Daoy (cell line): Measurements from ENCODE around the gene TCF7. TPM values are rescaled to one million over a fixed set of nuclear protein-coding genes. Genes with fewer than 3 reads are reported as not detected.
A peak's percentile ranks its signal among the peaks of the same experiment; 100 is the strongest.

Experiments
- DNase-seq: peaks from one replicate; pipeline ENCODE4 v3.0.0-alpha.2; 2015; ENCODE audit warnings: low read depth
- total RNA-seq: library from RNA; depleted of rRNA; stranded (reverse); fragments of >200 nt; shearing (Covaris generic); gene quantifications from 2 replicates; pipeline ENCODE4 v1.2.3, GENCODE V29; 2014; rRNA removed

TCF7 gene
- total RNA-seq = 4.1 and 4.3 TPM in 2 replicates

- DNase-seq = peak; percentile 89
These were observed at the start of gene TCF7 for GRCh38 chr5:134113902-134114875. Gene TCF7 (plus strand): TSS chr5:134114681. CDS start chr5:134114907, 226 bp downstream.

DNA sequence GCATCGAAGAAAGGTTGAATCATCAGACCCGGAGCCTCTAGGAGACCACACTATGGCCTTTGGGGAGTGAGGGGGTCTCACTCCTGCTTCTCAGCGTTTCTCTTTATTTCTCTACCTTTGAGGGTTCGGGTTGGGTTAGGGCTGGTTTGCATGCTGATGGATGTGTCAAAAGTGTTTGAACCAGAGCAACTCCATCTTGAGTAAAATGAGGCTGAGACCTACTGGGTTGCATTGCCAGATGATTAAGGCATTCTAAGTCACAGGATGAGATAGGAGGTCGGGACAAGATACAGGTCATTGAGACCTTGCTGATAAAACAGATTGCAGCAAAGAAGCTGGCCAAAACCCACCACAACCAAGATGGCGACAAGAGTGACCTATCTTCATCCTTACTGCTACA is 44.9 kb upstream of the TCF7 start:
- no peak for DNase-seq

DNA sequence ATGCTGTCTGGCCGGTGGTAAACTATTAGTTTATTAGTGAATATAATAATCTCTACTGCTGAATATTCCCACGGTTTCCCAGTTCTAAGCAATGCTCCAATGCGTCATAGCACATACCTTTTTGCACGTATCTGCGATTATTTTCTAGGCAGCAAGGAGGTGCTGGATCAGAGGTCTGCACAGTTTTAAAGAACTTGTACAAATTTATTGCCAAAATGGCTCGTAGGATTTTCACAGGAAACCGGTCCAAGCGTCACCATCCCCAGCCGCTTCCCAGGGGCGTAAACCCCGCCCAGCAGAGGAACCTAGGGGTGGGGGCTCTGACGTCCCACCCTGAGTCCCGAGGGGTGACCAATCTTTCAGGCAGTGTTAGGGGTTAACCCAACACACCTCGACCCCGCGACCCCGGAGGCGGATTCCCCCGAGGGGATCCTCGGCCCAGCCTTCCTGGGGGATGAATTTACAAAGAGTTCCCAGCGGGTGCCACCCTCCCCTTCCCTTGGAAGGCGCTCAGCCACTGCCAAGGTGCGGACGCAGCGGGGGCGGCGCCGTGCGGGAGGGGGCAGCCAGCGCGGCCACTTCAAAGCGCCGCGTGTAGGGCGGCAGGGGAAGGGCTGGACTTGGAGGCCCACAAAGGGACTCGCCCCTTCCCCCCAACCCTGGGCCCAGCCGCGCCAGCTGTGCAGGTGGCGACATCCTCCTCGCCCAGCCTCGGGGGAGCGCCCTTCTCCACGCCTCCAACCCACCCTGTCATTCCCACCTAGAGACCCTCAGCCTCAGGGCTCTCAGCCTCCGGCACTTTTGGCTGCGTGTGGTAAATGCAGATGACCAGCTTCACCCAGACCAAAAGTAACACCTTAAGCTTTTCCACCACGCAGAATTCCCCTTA is 43.5 kb upstream of the TCF7 start:
- DNase-seq = no peak

- DNase-seq = no peak
These were observed 42.8 kb upstream of the TCF7 start for GRCh38 chr5:134071614-134072207.

DNA sequence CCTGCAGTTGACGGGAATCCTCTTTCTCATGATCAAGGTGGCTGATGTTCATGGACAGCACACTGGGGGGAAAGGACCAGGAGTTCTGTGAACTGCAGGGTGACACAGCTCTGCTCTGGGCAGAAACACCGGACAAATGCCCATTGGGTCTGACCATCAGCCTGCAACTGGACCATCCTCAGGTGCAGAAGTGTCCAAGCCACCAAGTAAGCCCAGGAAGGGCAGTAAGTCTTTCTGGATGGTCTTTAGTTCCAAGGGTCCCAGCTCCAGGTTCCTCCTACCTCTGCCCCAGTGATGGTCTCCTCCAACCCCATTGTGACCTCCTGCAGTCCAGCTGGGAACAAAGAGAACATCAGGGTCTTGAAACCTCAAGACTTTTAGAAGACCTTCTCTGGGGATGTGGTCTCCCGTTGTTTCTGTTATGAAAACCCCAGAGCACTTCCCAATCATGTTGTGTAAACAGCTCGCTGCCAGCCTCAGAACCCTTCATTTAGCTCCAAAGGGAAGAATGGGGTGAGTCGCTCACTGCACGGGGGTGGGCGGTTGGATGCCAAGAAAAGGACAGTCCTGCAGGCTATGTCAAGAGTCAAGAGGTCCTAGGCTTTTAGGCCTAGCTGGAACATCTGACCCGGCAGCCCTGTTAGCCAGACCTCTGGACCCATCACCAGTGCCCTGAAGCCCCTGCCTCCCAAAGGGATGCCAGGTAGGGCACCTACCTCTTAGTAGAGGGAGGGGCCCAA is 41.8 kb upstream of the TCF7 start:
- DNase-seq = no peak

DNA sequence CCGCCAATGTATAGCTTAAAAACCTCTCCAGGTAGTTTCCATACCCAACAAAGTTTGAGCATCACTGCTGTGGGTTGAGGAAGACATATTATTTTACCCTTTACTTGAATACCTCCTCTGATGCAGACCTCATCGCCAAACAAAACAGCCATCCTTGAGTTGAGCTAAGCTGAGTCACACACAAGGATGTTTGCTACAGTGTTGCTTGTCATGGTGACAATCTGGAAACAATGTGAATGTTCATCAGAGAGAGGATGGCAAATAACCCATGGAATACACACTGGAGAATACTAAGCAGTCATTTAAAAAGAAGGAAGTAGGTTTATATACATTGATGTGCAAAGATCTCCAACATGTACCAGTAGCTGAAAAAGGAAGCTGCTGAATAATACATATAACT is 41.1 kb upstream of the TCF7 start:
- no peak for DNase-seq

DNA sequence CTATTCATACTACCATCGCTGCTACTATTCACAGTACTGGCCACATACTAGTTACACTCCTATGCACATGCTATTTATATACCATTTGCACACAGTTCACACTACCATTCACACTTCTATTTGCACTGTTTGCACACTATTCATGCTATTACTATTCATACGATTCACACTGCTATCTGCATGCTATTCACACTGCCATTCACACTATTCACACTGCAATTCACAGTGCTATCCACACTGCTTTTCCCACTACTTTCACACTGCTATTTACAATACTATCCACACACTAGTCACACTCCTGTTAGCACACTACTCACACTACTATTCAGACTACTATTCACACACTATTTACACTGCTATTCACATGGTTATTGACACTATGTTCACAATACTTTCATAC is 39.4 kb upstream of the TCF7 start:
- no peak for DNase-seq

DNA sequence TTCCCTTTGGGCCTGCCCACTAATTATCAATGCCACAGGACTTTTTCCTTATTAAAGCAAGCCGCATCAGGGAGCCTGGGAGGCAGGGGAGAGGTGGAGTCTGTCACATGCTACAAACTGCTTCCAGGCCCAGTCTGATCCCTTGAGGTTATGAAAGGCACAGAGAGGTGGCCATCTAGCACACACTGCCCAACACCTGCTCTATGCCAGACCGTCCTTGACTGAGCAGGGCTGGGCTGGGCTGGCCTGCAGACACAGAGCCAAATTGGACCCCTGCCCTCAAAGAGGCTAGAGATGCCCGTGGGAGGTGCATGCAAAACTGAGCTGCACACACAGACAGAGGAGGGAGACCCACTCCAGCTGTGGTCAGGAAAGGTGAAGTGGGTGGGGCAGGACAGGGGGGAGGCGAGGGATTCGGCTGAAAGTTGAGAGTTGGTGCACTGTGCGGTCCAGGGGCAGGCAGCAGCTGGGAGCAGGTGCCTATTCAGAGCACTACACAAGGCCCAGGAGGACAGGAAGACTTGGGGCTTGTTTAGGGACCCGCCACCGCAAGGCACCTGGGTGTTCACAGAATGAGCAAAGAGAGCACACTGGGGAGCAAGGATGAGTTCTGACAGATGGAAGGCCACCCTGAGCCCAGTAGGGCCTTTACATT is 36.4 kb upstream of the TCF7 start:
- DNase-seq = no peak

GRCh38 chr5:134079748-134080581 is 34.5 kb upstream of the TCF7 start:
- DNase-seq = no peak

DNA sequence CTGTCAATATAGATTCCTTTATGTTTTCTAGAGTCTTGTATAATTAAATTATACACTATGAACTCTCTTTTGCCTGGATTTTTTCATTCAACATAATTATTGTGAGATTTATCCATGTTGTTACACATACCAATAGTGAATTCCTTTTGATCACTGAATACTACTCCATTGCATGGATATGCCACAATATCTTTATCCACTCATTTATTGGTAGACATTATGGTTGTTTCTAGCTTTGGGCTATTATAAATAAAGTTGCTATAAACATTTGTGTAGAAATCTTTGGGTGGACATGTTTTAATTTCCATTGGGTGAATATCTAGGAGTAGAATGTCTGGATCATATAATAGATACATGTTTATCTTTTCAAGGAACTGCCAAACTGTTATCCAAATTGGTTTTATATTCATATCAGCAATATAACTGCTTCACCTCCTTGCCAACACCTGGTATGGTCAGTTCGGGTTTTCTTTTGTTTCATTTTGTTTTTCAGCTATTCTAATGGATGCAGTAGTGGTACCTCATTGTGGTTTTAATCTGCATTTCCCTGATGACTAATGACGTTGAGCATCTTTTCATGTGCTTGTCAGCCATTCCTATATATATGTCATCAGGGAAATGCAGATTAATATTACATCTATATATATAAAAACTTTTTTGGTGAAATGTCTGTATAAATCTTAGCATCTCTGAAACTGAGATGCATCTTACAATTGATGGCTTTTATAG is 32.1 kb upstream of the TCF7 start:
- no peak for DNase-seq

- DNase-seq = no peak
These were observed 31.0 kb upstream of the TCF7 start for GRCh38 chr5:134083517-134083916.

- DNase-seq = no peak
These were observed 30.4 kb upstream of the TCF7 start for GRCh38 chr5:134084022-134084565.

GRCh38 chr5:134084570-134084969 is 29.9 kb upstream of the TCF7 start:
- no peak for DNase-seq

- no peak for DNase-seq
These were observed 29.1 kb upstream of the TCF7 start for GRCh38 chr5:134085411-134085810.

- no peak for DNase-seq
These were observed 28.1 kb upstream of the TCF7 start for GRCh38 chr5:134086225-134086942.

DNA sequence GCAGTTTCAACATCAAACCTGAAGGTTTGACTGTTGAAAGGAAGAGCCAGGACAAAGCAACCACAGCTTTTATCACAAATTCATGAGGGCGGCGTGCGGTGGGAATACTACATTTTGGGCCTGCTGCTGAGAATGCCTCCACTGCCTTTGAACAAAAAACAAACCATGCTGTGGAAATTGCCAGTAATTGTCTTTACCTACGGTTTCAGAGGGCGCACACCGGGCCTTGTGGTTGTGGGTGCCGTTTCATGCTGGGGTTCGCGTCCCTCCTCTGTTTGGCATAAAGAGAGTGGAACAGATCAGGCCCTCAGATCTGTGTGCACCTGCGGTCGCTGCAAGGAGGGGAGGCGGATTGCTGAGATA is 27.6 kb upstream of the TCF7 start:
- DNase-seq = no peak

DNA sequence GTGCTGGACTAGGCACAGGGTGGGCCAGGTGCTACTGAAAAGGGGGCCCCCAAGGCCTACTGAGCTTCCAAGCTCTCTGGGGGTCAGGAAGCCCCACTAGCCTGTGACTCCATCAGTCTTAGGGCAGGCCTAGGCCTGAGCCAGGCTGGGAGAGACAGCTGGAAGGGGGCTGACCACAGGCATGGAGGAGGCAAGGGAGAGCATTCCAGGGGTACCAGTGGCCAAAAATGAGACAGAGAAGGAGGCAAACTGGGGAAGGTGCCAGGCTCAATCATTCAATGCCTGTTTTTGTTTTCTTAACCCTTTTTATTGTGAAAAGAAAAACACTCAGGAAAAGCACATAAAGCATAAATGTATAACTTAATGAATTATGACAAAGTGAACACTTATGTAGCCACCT is 26.2 kb upstream of the TCF7 start:
- DNase-seq = no peak

- DNase-seq = no peak
These were observed 25.4 kb upstream of the TCF7 start for GRCh38 chr5:134088994-134089560.
